ENCODE measurements around the gene FHAD1. TPM values are rescaled to one million over a fixed set of nuclear protein-coding genes. Genes with fewer than 3 reads are reported as not detected.
"Not testable (repeated sequence)": the region's sequence is repeated elsewhere in the genome, so short reads cannot be mapped to it uniquely, and the experiment has no call there.

FHAD1 gene
- total RNA-seq, 1 donor from 2014 or later: 1.7 TPM

DNA sequence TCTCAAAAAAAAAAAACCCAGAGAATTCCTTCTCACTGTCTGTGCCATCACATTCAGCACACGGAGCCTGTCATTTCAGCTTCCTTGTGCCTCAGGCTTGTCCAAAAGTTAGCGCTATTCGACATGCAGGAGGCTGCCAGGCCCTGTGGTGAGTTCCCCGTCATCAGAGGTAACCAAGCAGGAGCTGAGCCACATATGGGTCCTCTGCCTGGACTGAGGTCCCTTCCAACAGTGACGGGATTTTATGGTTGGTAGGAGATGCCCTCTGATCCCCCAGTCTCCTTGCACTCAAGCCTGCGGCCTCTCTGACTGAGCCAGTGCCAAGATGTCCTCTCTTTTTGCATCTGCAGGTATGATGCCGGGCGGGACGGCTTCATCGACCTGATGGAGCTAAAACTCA lies 178.5 kb downstream of the FHAD1 start:
- Mint-ChIP-seq H3K27ac (ENCODE audit: unreplicated experiment) (no peak overlapping the region), H3K9me3 (no peaks in the 10 kb centered on the region), H3K4me3 (no peak overlapping the region), H3K27me3 (ENCODE audit: low read depth) (no peaks in the 10 kb centered on the region), H3K4me1 (peaks cover 15% of the 10 kb centered on the region), H3K36me3 (ENCODE audit: low read depth) (peaks cover 4% of the 10 kb centered on the region)
- TF ChIP-seq, protein P1, sequence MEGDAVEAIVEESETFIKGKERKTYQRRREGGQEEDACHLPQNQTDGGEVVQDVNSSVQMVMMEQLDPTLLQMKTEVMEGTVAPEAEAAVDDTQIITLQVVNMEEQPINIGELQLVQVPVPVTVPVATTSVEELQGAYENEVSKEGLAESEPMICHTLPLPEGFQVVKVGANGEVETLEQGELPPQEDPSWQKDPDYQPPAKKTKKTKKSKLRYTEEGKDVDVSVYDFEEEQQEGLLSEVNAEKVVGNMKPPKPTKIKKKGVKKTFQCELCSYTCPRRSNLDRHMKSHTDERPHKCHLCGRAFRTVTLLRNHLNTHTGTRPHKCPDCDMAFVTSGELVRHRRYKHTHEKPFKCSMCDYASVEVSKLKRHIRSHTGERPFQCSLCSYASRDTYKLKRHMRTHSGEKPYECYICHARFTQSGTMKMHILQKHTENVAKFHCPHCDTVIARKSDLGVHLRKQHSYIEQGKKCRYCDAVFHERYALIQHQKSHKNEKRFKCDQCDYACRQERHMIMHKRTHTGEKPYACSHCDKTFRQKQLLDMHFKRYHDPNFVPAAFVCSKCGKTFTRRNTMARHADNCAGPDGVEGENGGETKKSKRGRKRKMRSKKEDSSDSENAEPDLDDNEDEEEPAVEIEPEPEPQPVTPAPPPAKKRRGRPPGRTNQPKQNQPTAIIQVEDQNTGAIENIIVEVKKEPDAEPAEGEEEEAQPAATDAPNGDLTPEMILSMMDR (conservative IDR thresholded peaks at IDR 0.05): no peak
- no peak for DNase-seq (ENCODE audit: low read depth, low spot score)

DNA sequence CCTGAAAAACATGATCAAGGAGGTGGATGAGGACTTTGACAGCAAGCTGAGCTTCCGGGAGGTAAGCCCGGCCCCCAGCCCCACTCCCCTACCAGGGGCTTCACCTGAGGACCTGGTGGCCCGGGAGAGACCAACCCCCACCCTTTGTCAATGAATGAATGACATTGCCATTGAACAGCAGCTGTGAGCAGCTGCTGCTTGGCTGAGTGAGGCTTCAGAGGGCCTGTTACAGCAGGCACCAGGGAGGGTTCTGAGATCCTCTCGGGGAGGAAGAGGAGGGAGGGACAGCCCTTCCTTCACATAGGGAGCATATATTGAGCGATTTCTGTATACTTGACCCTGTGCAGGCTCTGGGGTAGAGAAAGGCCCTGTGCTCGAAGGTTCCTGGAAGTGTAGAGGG lies 178.9 kb downstream of the FHAD1 start:
- Mint-ChIP-seq H3K27me3 (ENCODE audit: low read depth) (no peaks in the 10 kb centered on the region), H3K4me3 (no peak overlapping the region), H3K36me3 (ENCODE audit: low read depth) (peaks cover 1% of the 10 kb centered on the region), H3K27ac (ENCODE audit: unreplicated experiment) (no peak overlapping the region), H3K4me1 (peaks cover 15% of the 10 kb centered on the region), H3K9me3 (no peaks in the 10 kb centered on the region)
- no peak for DNase-seq (ENCODE audit: low read depth, low spot score)
- TF ChIP-seq, protein P1 (conservative IDR thresholded peaks at IDR 0.05): no peak

DNA sequence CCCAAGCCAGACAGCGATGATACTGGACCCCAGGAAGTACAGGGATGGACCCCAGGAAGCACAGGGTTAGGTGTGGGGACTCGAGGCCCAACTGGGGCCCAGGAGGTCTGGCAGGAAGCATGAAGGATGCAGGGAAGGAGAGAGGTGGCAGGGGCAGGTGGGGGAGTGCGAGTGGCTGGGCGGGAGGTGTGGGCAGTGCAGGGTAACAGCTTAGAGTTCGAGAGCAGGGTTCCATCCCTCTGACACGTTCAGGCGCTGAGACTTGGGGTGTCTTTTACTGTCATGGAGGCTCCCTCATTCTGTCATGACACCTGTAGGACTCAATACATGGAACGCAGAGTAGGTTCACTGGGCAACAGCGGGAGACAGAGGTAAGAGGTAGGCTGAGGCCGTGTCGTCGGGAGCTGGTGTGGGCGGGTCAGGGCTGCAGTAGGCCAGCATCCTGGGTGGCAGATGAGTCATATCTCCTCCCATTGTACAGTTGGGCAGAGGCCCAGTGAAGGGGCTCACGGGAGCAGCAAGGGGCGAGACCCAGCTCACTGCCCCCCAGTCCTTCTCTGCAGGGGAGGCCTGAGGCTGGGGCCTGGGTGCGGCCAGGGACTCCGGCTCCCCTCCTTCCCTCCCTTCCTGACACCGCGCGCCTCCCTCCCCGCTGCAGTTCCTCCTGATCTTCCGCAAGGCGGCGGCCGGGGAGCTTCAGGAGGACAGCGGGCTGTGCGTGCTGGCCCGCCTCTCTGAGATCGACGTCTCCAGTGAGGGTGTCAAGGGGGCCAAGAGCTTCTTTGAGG lies 179.7 kb downstream of the FHAD1 start:
- H3K27me3 Mint-ChIP-seq (ENCODE audit: low read depth): no peaks in the 10 kb centered on the region
- no peak for DNase-seq (ENCODE audit: low read depth, low spot score)
- no peak overlapping the region for H3K4me3 Mint-ChIP-seq
- peak overlapping the region; percentile 57 for H3K27ac Mint-ChIP-seq (ENCODE audit: unreplicated experiment)
- TF ChIP-seq, protein P1 (conservative IDR thresholded peaks at IDR 0.05): no peak
- no peaks in the 10 kb centered on the region for H3K36me3 Mint-ChIP-seq (ENCODE audit: low read depth)
- H3K9me3 Mint-ChIP-seq: no peaks in the 10 kb centered on the region
- H3K4me1 Mint-ChIP-seq: peaks cover 13% of the 10 kb centered on the region

DNA sequence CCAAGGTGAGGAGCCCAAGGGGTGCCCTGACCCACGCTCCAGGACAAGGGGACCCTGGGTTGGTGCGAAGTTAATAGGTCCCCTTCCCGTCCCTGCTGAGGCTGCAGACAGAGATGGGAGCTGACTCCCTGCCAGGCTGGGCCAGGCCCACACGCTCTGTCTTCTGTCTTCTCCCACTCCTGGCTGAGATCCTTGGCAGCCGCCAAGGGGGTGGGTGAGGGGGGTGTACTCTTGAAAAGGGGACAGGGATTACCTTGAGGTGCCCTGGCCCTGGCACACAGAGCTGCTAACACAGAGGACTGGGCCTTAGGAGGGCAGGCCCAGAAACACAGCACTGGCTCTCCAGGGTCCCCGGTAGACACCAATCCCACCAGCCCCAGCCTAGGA lies 180.2 kb downstream of the FHAD1 start:
- no peak for DNase-seq (ENCODE audit: low read depth, low spot score)
- TF ChIP-seq, protein P1 (conservative IDR thresholded peaks at IDR 0.05): no peak
- Mint-ChIP-seq H3K36me3 (ENCODE audit: low read depth) (no peaks in the 10 kb centered on the region), H3K4me1 (peaks cover 11% of the 10 kb centered on the region), H3K4me3 (no peak overlapping the region), H3K27ac (ENCODE audit: unreplicated experiment) (no peak overlapping the region), H3K27me3 (ENCODE audit: low read depth) (no peaks in the 10 kb centered on the region), H3K9me3 (no peaks in the 10 kb centered on the region)

DNA sequence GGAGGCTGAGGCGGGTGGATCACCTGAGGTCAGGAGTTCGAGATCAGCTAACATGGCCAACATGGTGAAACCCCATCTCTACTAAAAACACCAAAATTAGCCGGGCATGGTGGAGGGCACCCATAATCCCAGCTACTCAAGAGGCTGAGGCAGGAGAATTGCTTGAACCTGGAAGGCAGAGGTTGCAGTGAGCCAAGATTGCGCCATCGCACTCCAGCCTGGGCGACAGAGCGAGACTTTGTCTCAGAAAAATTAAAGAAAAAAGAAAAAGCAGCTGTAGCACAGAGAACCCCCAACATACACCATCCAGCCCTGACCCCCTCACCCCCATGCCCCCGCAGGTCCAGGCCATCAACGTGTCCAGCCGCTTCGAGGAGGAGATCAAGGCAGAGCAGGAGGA lies 181.2 kb downstream of the FHAD1 start:
- peaks cover 11% of the 10 kb centered on the region for H3K4me1 Mint-ChIP-seq
- not testable (repeated sequence) for H3K9me3 Mint-ChIP-seq; H3K4me3 Mint-ChIP-seq; H3K27me3 Mint-ChIP-seq (ENCODE audit: low read depth); H3K27ac Mint-ChIP-seq (ENCODE audit: unreplicated experiment); DNase-seq (ENCODE audit: low read depth, low spot score); H3K36me3 Mint-ChIP-seq (ENCODE audit: low read depth)

DNA sequence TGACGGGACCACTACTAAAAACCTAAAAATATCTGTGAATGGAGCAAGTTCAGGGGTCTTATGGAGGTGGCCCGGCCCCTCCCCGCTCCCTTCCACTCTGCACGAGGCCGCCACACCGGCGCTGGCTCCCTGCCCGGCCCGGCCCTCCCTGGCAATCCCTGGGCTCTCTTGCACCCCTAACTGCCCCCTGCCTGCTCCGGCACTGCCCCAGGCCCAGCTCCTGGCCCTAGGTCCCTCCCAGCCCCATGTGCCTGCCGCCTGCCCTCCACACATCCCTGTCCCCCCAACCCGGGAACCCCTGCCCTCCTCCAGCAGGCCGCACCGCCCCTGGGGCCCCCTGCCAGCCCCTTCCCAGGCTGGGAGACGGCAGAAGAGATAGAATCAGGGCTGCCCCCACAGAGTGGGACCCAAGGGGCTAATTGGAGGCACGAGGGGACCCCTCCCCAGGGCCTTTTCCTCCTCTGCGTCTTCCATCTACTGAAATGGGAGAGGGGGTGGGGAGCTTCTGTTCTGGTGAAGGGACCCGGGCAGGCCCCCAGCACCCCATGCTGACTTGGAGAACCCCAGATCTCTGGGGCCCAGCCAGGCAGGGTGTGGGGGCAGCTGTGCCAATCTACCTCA lies 181.9 kb downstream of the FHAD1 start:
- Mint-ChIP-seq H3K9me3 (no peaks in the 10 kb centered on the region), H3K27me3 (ENCODE audit: low read depth) (no peaks in the 10 kb centered on the region), H3K36me3 (ENCODE audit: low read depth) (no peaks in the 10 kb centered on the region), H3K27ac (ENCODE audit: unreplicated experiment) (no peak overlapping the region), H3K4me1 (peaks cover 11% of the 10 kb centered on the region), H3K4me3 (no peak overlapping the region)
- DNase-seq (ENCODE audit: low read depth, low spot score): no peak
- TF ChIP-seq, protein P1 (conservative IDR thresholded peaks at IDR 0.05): no peak
